HG03025 (cell line): ENCODE results near the gene NFE2L3.
A peak's percentile ranks its signal among the peaks of the same experiment; 100 is the strongest.

Experiments
- ATAC-seq: cut with Tn5 transposase; IDR thresholded peaks from one replicate; pipeline ENCODE4 v1.9.1; 2021; ENCODE audit warnings: mild to moderate bottlenecking, moderate library complexity; ENCODE audit not compliant: unreplicated experiment, low FRiP score

Gene NFE2L3

DNA sequence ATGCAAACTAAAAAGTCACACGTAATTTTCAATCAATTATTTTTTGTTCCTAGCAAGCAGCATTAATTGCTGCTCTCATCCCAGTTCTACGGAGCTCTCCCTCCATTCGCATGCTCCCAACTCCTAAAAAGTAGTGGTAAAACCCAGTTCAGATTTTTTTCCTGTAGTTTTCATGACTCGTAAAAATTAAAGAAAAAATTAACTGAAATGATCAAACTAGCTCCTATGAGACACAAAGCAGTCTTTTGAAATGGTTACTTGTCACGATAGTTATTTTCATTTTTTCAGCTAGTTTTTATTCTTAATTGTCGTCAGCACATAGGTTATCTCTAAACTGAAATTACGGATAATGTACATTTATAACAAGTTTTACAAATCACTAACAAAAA lies 46.8 kb downstream of the NFE2L3 start:
- no peak for ATAC-seq

DNA sequence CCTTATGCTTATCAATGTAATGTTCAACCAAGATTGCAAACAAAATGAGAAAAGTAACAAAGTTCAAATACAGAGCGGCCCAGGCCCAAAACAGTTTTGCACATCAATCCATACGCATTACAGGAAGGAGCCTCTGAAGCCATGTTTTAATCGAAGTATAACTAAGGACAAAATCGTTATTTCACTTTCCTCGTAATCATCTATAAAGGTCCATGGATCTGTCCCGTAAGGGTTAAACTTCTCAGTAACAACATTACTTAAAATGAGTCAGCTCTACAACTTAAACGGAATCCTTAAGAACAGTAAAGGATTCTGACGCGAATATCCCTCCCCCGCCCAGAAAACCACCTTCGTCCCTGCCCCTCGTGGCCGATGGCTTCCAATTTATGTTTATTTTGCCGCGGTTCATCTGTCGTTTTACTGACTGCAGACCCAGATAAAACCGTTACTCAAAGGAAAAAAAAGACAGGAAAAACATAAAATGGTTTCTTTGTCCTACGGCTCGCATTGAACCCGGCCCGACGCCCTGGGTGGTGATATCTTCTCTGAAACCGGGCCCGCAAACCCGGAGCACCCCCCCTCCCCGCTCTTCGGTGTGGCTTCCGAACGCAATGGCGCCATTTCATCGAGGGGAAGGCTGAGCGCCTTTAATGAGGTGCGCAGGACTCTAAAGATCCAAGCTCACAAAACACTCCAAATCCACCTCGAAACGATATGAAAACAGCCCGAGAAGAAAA lies 47.5 kb downstream of the NFE2L3 start:
- no peak for ATAC-seq

DNA sequence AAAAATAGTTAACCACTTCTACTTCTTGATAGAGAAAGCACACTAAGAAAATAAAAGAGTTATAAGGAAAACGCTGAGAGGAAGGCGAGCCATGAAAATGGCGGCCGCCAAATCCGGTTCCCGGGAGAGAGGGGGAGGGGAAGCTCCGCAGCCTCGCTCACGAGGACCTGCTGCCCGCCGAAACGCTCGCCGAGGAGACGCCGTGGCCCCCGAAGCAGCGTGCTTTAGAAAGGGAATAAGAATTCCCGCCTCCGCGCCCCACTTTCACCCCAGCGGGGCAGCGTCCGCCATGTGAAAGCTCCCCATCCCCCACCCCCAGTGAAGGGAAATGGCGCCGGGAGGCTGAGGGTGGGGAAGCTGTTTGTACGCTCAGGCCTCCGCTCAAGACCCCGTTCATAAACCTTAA lies 48.0 kb downstream of the NFE2L3 start:
- ATAC-seq: no peak

DNA sequence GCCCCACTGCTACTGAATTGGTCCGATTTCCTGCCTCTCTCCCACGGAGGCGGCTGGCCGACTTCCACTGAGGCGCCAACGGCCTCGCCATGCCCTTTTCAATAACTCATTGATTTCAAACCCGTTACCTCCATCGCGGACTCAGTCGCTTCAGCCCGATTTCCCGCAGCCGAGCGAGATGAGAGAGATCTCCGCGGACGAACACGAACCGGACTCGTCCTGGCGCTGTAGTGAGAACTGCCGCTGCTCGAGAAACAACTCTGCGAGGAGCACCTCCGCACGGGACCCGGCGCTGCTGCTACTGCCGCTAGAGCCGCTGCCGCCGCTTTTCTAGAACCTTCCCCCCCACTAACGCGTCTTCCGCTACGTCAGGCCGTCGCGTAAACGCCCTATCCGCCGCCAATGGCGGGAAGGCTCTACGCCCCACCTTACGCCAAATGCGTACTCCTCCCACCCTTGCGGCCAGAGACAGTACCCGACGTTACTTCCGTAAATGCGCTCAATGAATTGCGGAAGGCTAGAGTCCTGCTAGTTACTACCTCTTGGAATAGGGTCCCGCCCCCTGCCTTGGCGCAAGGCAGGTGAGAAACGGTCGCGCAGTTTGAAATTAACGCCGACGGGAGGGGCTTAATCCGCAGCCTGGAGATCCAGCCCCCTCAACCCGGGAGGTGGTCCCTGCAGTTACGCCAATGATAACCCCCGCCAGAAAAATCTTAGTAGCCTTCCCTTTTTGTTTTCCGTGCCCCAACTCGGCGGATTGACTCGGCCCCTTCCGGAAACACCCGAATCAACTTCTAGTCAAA lies 48.6 kb downstream of the NFE2L3 start, which contains the start of gene HNRNPA2B1:
Gene HNRNPA2B1, minus strand, starts transcription at position 303 of the 803 bp plus-strand sequence. Its CDS starts 169 bp downstream, at position 134.
- ATAC-seq: peak; percentile 57

DNA sequence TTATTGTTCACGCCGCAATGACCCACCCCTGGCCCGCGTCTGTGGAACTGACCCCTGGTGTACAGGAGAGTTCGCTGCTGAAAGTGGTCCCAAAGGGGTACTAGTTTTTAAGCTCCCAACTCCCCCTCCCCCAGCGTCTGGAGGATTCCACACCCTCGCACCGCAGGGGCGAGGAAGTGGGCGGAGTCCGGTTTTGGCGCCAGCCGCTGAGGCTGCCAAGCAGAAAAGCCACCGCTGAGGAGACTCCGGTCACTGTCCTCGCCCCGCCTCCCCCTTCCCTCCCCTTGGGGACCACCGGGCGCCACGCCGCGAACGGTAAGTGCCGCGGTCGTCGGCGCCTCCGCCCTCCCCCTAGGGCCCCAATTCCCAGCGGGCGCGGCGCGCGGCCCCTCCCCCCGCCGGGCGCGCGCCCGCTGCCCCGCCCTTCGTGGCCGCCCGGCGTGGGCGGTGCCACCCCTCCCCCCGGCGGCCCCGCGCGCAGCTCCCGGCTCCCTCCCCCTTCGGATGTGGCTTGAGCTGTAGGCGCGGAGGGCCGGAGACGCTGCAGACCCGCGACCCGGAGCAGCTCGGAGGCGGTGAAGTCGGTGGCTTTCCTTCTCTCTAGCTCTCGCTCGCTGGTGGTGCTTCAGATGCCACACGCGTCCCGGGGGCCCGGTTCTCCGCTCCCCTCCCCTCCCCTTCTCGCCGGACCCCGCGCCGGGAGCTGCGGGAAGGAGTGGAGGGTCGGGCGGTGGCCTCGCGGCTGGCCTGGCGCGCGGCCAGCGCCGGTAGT lies 49.4 kb downstream of the NFE2L3 start, which contains the start of gene CBX3:
Gene CBX3, plus strand, starts transcription at position 499 of the 772 bp plus-strand sequence. CDS start 1,254 bp downstream, outside the sequence.
- ATAC-seq: peak; percentile 35

DNA sequence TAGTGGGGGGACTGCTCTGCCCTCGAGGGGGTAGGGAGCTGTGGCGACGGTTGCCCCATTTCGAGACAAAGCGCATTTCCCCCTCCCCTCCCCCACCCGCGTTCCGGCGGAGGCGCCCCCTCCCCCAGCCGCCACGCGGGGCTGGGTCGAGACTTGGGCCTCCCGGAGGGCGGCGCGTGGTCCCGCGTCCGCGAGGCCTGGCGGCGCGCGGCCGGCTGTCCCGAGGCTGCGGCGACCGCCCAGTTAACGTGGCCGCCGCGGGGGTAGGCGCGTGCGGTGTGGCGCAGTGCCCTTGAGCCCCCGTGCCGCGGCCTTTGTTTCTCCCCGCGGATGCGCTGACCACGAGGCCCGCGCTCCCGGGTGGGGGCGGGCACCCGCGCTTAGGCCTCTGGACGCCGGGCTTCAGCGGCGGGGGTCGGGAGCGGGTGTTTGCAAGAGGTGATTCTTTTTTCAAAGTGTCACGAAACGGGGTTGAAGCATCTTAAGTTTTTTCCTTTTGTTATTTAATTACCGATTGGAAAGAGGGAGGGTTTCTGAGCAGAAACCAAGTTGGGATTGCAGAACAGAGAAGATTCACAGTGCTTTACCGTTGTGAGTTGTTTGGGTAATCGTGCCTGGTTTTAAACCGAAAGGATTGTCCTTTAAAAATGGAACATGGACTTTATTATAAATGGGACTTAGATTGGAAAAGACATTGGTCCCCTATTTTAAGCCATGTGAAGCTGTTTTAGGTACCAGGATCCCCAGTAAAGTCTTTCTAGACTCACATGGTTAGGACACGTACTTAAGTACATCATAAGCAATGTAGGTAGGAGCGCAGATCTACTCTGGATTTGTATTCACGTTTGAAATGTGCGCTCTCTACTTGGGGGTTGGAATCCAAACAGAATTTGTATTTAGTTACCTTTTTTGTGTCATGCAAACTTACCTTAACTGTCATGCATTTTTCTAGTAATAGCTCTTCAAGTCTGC lies 50.3 kb downstream of the NFE2L3 start:
- peak; percentile 3 for ATAC-seq

DNA sequence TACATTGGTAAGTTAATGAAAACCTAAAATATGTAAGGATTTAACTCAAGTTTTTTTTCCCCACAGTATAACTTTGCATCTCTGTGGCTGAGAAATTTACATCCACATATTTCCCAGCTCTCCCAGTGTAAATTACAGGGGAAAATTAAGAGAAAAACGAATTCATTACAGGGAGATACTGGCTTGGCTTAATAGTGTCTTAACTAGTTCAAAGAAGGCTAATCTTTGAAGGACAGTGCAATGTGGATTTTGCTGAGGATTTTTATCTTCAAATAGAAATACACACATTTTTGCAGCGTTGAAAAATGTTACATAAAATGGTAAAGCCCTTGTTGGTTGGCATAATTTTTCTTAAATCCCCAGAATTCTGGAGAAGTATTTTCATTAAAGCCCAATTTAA lies 51.0 kb downstream of the NFE2L3 start:
- ATAC-seq: no peak

DNA sequence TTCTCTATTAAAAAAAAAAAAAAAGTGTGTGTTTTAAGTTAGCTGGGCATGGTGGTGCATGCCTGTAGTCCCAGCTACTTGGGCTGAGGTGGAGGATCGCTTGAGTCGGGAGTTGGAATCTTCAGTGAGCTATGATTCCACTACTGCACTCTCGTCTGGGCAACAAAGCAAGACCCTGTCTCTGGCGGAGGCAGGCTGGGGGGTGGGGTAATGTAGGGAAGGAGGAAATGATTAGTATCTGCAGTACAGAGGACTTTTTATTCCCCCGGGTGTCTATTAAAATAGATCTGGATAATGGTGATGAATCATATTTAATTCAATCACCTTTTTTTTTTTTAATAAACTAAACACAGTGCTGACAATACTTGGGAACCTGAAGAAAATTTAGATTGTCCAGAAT lies 56.0 kb downstream of the NFE2L3 start:
- no peak for ATAC-seq

DNA sequence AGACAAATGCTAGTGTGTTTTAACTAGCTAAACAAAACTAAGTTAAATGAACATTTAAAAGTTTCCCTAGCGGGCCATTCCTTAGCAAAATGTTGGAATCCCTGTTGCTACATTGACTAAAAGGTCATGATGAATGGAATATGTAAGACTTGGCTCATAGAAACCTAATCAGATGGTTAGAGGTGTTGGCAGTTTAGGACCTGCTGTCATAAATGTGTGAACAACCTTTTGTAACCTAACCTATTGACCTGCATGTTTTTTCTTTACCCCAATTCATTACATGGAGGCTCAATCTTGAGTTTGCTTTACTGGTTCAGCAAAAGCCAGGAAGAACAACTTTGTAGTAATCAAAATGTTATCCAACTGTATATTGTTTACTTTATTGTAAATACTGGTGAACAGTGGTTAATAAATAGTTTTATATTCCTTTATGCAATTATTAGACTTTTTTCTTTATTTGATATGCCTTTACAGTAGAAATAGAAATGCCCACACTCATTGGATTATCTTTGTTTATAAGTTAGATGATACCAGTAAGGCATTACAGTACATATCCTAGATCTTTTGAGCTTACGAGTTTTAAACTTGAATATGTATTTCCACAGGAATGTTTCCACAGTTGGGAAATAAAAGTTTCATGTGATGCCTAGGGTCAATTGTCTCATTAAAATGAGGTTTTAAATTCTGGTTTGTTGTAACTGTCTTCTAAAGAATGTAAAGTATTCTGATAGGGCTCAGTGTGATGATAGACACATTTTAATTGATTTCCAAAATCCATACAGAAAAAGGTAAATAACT lies 61.1 kb downstream of the NFE2L3 start:
- ATAC-seq: no peak

DNA sequence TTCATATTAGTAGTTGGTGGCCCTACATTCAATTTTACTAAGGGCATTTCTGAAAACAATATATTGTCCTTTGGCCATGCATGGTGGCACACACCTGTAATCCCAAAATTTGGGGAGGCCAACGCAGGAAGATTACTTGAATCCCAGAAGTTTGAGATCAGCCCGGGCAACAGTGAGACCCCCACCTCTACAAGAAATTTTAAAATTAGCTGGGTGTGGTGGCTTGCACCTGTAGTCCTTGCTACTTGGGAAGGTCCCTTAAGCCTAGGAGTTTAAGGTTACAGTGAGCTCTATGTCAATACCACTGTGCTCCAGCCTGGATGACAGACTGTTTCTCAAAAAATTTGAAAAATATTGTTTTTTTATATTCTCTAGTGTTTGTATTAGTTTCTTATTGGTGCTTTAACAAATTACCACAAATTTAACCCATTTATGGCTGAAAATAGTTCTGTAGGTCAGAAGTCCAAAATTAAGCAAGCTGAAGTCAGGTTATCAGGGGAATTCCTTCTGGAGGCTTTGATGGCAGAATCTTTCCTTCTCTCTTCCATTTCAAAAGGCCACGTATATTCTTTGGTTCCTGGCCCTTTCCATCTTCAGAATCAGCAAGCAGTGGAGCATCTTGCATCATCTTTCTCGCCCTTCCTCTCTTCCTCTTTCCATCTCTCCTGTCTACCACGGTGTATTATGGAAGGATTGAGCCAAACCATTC lies 62.0 kb downstream of the NFE2L3 start:
- ATAC-seq: no peak

DNA sequence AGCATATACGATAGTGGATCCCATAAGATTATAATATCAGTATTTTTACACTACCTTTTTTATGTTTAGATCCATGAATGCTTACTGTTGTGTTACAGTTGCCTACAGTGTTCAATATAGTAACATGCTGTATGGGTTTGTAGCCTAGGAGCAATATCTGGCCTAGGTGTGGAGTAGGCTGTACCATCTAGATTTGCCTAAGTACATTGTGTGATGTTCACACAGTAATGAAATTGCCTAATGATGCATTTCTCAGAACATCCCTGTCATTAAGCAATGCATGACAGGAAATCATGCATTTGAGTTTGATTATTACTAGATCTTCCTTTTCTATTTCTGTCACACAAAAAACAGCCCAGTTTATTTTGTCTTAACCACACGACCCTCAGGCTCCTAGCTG lies 64.1 kb downstream of the NFE2L3 start:
- ATAC-seq: no peak

DNA sequence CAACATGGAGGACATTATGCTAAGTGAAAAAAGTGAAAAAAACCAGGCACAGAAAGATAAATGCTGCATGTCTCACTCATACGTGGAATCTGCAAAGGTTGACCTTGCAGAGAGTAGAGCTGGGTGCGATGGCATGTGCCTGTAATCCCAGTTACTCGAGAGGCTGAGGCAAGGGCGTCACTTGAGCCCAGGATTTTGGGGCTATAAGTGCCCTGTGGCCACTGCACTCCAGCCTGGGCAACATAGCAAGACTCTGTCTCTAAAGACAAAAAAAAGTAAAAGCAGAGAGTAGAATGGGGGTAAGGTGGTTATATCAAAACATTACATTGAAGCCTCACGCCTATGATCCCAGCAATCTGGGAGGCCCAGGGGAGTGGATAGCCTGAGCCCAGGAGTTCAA lies 72.4 kb downstream of the NFE2L3 start:
- no peak for ATAC-seq

DNA sequence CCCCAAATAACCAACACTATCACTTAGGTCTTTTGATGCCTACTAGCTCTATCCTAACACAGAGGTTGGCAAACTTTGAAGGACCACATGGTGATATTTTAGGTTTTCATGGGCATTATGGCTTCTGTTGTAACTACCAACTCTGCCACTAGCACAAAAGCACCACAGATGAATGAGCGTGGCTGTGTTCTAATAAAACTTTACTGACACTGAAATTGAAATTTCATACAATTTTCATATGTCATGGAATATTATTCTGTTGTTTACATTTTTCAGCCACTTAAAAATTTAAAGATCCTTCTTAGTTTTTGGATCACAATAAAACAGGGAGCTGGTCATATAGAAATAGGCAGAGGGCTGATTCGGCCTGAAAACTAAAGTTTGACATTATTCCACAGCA lies 76.0 kb downstream of the NFE2L3 start:
- no peak for ATAC-seq

DNA sequence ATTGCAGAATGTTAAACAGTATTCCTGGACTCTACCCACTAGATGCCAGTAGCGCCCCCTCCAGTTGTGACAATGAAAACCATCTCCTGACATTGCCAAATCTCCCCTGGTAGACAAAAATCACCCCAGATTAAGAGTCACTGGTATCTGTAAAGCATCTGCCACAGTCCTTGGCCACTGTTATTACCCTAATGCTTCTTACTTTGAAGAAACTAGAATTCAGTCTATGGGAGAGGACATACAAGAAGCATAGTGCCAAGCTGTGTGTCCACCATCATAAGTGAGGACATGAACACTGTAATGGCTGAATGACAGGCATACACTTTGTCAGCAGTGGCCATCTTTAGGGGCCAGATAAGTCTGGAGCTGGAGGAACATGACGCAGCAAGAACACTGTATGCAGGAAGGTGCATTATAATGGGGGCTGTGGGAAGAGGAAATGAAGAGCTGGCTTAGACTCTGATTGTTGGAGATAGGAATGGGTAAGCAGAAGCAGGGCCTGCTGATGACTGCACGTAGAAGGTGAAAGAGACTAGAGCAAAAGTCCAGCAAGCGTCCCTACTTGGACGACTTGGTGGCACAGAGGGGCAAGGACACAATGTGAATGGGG lies 82.0 kb downstream of the NFE2L3 start:
- no peak for ATAC-seq
